Osteocyte (in vitro differentiated cells): ENCODE data around the gene ZNF592. TPM values are rescaled to one million over a fixed set of nuclear protein-coding genes. Genes with fewer than 3 reads are reported as not detected.

Source experiments
- DNase-seq: peaks from one replicate; pipeline ENCODE4 v3.0.0; 2021; ENCODE audit warnings: mixed read lengths; ENCODE audit not compliant: unreplicated experiment; ENCODE audit errors: extremely low spot score
- H3K27ac Mint-ChIP-seq: one replicate; pipeline ENCODE4 v1.8.0; 2021; ENCODE audit warnings: mild to moderate bottlenecking, mixed read lengths; ENCODE audit not compliant: unreplicated experiment
- H3K27me3 Mint-ChIP-seq: one replicate; pipeline ENCODE4 v1.8.0; 2021; ENCODE audit warnings: mixed read lengths; ENCODE audit not compliant: unreplicated experiment
- H3K36me3 Mint-ChIP-seq: one replicate; pipeline ENCODE4 v1.8.0; 2021; ENCODE audit warnings: mixed read lengths; ENCODE audit not compliant: unreplicated experiment
- H3K4me1 Mint-ChIP-seq: one replicate; pipeline ENCODE4 v1.8.0; 2021; ENCODE audit warnings: mixed read lengths; ENCODE audit not compliant: unreplicated experiment
- H3K4me3 Mint-ChIP-seq: one replicate; pipeline ENCODE4 v1.8.0; 2021; ENCODE audit warnings: mild to moderate bottlenecking, moderate library complexity, mixed read lengths; ENCODE audit not compliant: unreplicated experiment
- H3K9me3 Mint-ChIP-seq: one replicate; pipeline ENCODE4 v1.8.0; 2021; ENCODE audit warnings: mixed read lengths; ENCODE audit not compliant: unreplicated experiment
- CTCF ChIP-seq: fragments of 200-600 bp; sonication (generic); IDR thresholded peaks from 2 replicates; pipeline ENCODE4 v1.5.0; 2021; ENCODE audit warnings: antibody characterized with exemption, mild to moderate bottlenecking, moderate library complexity
- total RNA-seq: library from RNA; stranded (reverse); gene quantifications from 2 replicates; pipeline ENCODE4 v1.2.1, GENCODE V29; 2021

The ZNF592 gene
- total RNA-seq, 1 donor from 2014 or later, result 30.1 TPM

GRCh38 chr15:84823282-84823878 is 75.0 kb downstream of the ZNF592 start:
- no peak for TF ChIP-seq CTCF
- H3K27ac Mint-ChIP-seq, result no peak overlapping the region
- H3K27me3 Mint-ChIP-seq, result no peaks in the 10 kb centered on the region
- no peak for DNase-seq
- no peak overlapping the region for H3K4me3 Mint-ChIP-seq
- peaks cover 9% of the 10 kb centered on the region for H3K4me1 Mint-ChIP-seq
- no peaks in the 10 kb centered on the region for H3K9me3 Mint-ChIP-seq
- no peaks in the 10 kb centered on the region for H3K36me3 Mint-ChIP-seq

- H3K27me3 Mint-ChIP-seq, result peaks cover 3% of the 10 kb centered on the region
- DNase-seq, result no peak
- H3K36me3 Mint-ChIP-seq, result no peaks in the 10 kb centered on the region
- no peak overlapping the region for H3K27ac Mint-ChIP-seq
- no peaks in the 10 kb centered on the region for H3K9me3 Mint-ChIP-seq
- H3K4me1 Mint-ChIP-seq, result peaks cover 4% of the 10 kb centered on the region
- no peak for TF ChIP-seq CTCF
- H3K4me3 Mint-ChIP-seq, result no peak overlapping the region
These were observed 76.0 kb downstream of the ZNF592 start for GRCh38 chr15:84824260-84825007.

GRCh38 chr15:84826369-84826823 is 78.0 kb downstream of the ZNF592 start:
- DNase-seq, result no peak
- Mint-ChIP-seq H3K4me3 (no peak overlapping the region), H3K4me1 (peaks cover 4% of the 10 kb centered on the region), H3K27me3 (peaks cover 13% of the 10 kb centered on the region), H3K27ac (no peak overlapping the region), H3K36me3 (no peaks in the 10 kb centered on the region), H3K9me3 (no peaks in the 10 kb centered on the region)
- TF ChIP-seq CTCF, result peak; percentile 36

GRCh38 chr15:84827246-84827645 is 78.9 kb downstream of the ZNF592 start:
- H3K27ac Mint-ChIP-seq, result no peak overlapping the region
- peaks cover 4% of the 10 kb centered on the region for H3K4me1 Mint-ChIP-seq
- no peak overlapping the region for H3K4me3 Mint-ChIP-seq
- H3K9me3 Mint-ChIP-seq, result no peaks in the 10 kb centered on the region
- DNase-seq, result no peak
- peaks cover 16% of the 10 kb centered on the region for H3K27me3 Mint-ChIP-seq
- H3K36me3 Mint-ChIP-seq, result no peaks in the 10 kb centered on the region
- no peak for TF ChIP-seq CTCF
